ENCODE results near the gene ATAD2B. TPM values are rescaled to one million over a fixed set of nuclear protein-coding genes. Genes with fewer than 3 reads are reported as not detected.

Gene ATAD2B
- total and polyA plus RNA-seq, 2 of the 4 experiments (the other 2 are of a cell fraction): 1.5 to 5.0 TPM

GRCh38 chr2:23828986-23829385, 97.9 kb downstream of the ATAD2B start:
- H3K9ac ChIP-seq (ENCODE audit: low read depth, low read length): no peak overlapping the region
- TF ChIP-seq MAFK (IDR thresholded peaks at IDR 0.05; ENCODE audit: low read depth, low read length) (no peak), ELK1 (IDR thresholded peaks at IDR 0.05; ENCODE audit: borderline replicate concordance, low read depth, low read length) (no peak), SMC3 (IDR thresholded peaks at IDR 0.05; ENCODE audit: low read depth, low read length) (no peak), CTCF (conservative IDR thresholded peaks at IDR 0.05; ENCODE audit: low read depth, low read length) (no peak), RAD21 (IDR thresholded peaks at IDR 0.05; ENCODE audit: low read length) (no peak), NFE2L2 (IDR thresholded peaks at IDR 0.05; ENCODE audit: low read depth, low read length) (no peak), MAZ (IDR thresholded peaks at IDR 0.05; ENCODE audit: borderline replicate concordance, low read depth, low read length) (no peak), CHD1 (IDR thresholded peaks at IDR 0.05; ENCODE audit: low read depth, low read length) (no peak), BHLHE40 (IDR thresholded peaks at IDR 0.05; ENCODE audit: low read depth, low read length) (no peak)
- WGBS, 2 experiments (ENCODE audit: extremely low coverage in 2 of 2, insufficient read length in 1 of 2): no CpG with 5 or more reads among the region's 1 CpG
- H3K23ac ChIP-seq (ENCODE audit: low read depth, low read length): no peak overlapping the region
- BruUV-seq (replicated peaks): no TSS peak
- ATAC-seq (ENCODE audit: low read depth): 0 out of 2 replicates have a peak, but pooled peaks have one; percentile 38
- no peaks in the 10 kb centered on the region for H3K9me3 ChIP-seq (ENCODE audit: control insufficient read depth, insufficient read depth, low read length)
- no peak overlapping the region for H3K4ac ChIP-seq (ENCODE audit: low read depth, low read length)
- H3K9me1 ChIP-seq (ENCODE audit: insufficient read depth, low read length): peaks cover 3% of the 10 kb centered on the region; the same call in 1 of the 2 replicates
- dilution Hi-C loops (cut with HindIII; ENCODE audit: low sequenced_read_pairs, unreplicated experiment): no loop called here
- H2BK20ac ChIP-seq (ENCODE audit: low read depth, low read length): no peak overlapping the region
- peak; percentile 11 for DNase-seq
- in situ Hi-C loops (cut with MboI; ENCODE audit: low sequenced_read_pairs): loop anchor here (10.0 kb wide), 1 partner anchor 246 kb away; the partner anchor contains the start of gene SF3B6
- intact Hi-C loops (cut with micrococcal nuclease): no loop called here
- H3K27me3 ChIP-seq (ENCODE audit: control insufficient read depth, insufficient read depth, low read length): no peaks in the 10 kb centered on the region
- no peak overlapping the region for H2AK5ac ChIP-seq (ENCODE audit: low read depth, low read length)
- no peak overlapping the region for H2BK5ac ChIP-seq (ENCODE audit: low read depth, low read length, poor library complexity, severe bottlenecking)
- H2AK9ac ChIP-seq (replicated peaks; ENCODE audit: low read depth, low read length, poor library complexity): no peak overlapping the region
- no peak overlapping the region for H3K56ac ChIP-seq (ENCODE audit: extremely low read depth, insufficient read depth, low read length)
- no peak overlapping the region for H3K18ac ChIP-seq (ENCODE audit: low read depth, low read length)
- no peak overlapping the region for H2AFZ ChIP-seq (replicated peaks; ENCODE audit: low read length, poor library complexity)
- H4K5ac ChIP-seq (ENCODE audit: low read depth, low read length): no peak overlapping the region
- H4K8ac ChIP-seq (ENCODE audit: low read depth in 2 of 2, low read length in 2 of 2): no peak overlapping the region
- POLR2A ChIA-PET (ENCODE audit: unreplicated experiment): no interaction called here
- H3K4me2 ChIP-seq (ENCODE audit: low read depth, low read length): no peak overlapping the region
- H3K4me1 ChIP-seq (ENCODE audit: control insufficient read depth, insufficient read depth, low read length): peaks cover 3% of the 10 kb centered on the region; the same call in 1 of the 2 replicates
- H3K36me3 ChIP-seq (ENCODE audit: control insufficient read depth, insufficient read depth, low read length): 0 out of 2 replicates have a peak, but pooled peaks cover 1% of the 10 kb centered on the region
- no peak overlapping the region for H3K14ac ChIP-seq (replicated peaks; ENCODE audit: low read depth, low read length)
- H2BK120ac ChIP-seq (ENCODE audit: low read depth, low read length): no peak overlapping the region
- CTCF ChIA-PET: interaction anchor here (0.6 kb wide), 1 partner anchor 1972 kb away, joined by 3 read pairs; no protein-coding TSS in a partner anchor
- no peak overlapping the region for H2BK15ac ChIP-seq (ENCODE audit: low read depth, low read length)
- peaks cover 3 to 7% of the 10 kb centered on the region in 2 experiments; a peak in 3 of 4 replicates for H3K79me1 ChIP-seq (ENCODE audit: low read depth in 1 of 2, low read length in 2 of 2)
- no peak overlapping the region for H4K91ac ChIP-seq (ENCODE audit: insufficient read depth, low read depth, low read length)
- no peaks in the 10 kb centered on the region for H4K20me1 ChIP-seq (ENCODE audit: insufficient read depth, low read length)
- no peak overlapping the region for H3K27ac ChIP-seq (ENCODE audit: insufficient read depth, low read length)
- H3K4me3 ChIP-seq (ENCODE audit: insufficient read depth, low read depth, low read length): no peak overlapping the region
